ENCODE data around the gene SLC47A2. TPM values are rescaled to one million over a fixed set of nuclear protein-coding genes. Genes with fewer than 3 reads are reported as not detected.
A peak's percentile ranks its signal among the peaks of the same experiment; 100 is the strongest.

The SLC47A2 gene
- total RNA-seq, 2 donors from 2014 or later, result 0.16 to 0.25 TPM

- peaks cover 8% of the 10 kb centered on the region for H3K4me1 ChIP-seq
- no peak overlapping the region for H3K9ac ChIP-seq (ENCODE audit: low read depth in 2 of 2, low read length in 2 of 2)
- H3K36me3 ChIP-seq, result no peaks in the 10 kb centered on the region
- no peaks in the 10 kb centered on the region for H3K27me3 ChIP-seq
- H3K4me3 ChIP-seq, result no peak overlapping the region
- DNase-seq, result peak; percentile 16
- no peak overlapping the region for H3K27ac ChIP-seq
- TF ChIP-seq CTCF (IDR thresholded peaks at IDR 0.05), result no peak
- intact Hi-C loops (cut with DNase I), result no loop called here
- H3K9me3 ChIP-seq, result no peaks in the 10 kb centered on the region
These were observed 1.7 kb upstream of the SLC47A2 start for GRCh38 chr17:19718041-19718612.

GRCh38 chr17:19717411-19717908, 1.1 kb upstream of the SLC47A2 start:
- Histone ChIP-seq H3K27me3 (no peaks in the 10 kb centered on the region), H3K4me3 (no peak overlapping the region), H3K4me1 (peaks cover 8% of the 10 kb centered on the region), H3K9me3 (no peaks in the 10 kb centered on the region), H3K9ac (ENCODE audit: low read depth in 2 of 2, low read length in 2 of 2) (peak overlapping the region in 1 of 2 donors; percentile 2), H3K36me3 (no peaks in the 10 kb centered on the region), H3K27ac (no peak overlapping the region)
- DNase-seq, result no peak
- no peak for TF ChIP-seq CTCF (IDR thresholded peaks at IDR 0.05)
- intact Hi-C loops (cut with DNase I), result no loop called here

- no peaks in the 10 kb centered on the region for H3K36me3 ChIP-seq
- no peak for TF ChIP-seq CTCF (IDR thresholded peaks at IDR 0.05)
- H3K9me3 ChIP-seq, result no peaks in the 10 kb centered on the region
- H3K4me3 ChIP-seq, result no peak overlapping the region
- intact Hi-C loops (cut with DNase I), result no loop called here
- DNase-seq, result no peak
- H3K27ac ChIP-seq, result no peak overlapping the region
- peak overlapping the region in 1 of 2 donors; percentile 2 for H3K9ac ChIP-seq (ENCODE audit: low read depth in 2 of 2, low read length in 2 of 2)
- peaks cover 8% of the 10 kb centered on the region for H3K4me1 ChIP-seq
- no peaks in the 10 kb centered on the region for H3K27me3 ChIP-seq
These were observed 612 bp upstream of the SLC47A2 start for GRCh38 chr17:19717031-19717360.

GRCh38 chr17:19714542-19715411, 1.6 kb downstream of the SLC47A2 start:
- Histone ChIP-seq H3K4me1 (no peaks in the 10 kb centered on the region), H3K9me3 (no peaks in the 10 kb centered on the region), H3K9ac (ENCODE audit: low read depth in 2 of 2, low read length in 2 of 2) (no peak overlapping the region), H3K27me3 (no peaks in the 10 kb centered on the region), H3K27ac (no peak overlapping the region), H3K4me3 (no peak overlapping the region), H3K36me3 (no peaks in the 10 kb centered on the region)
- peak; percentile 49 for DNase-seq
- intact Hi-C loops (cut with DNase I), result no loop called here
- no peak for TF ChIP-seq CTCF (IDR thresholded peaks at IDR 0.05)

- DNase-seq, result no peak
- no peaks in the 10 kb centered on the region for H3K9me3 ChIP-seq
- H3K9ac ChIP-seq (ENCODE audit: low read depth in 2 of 2, low read length in 2 of 2), result no peak overlapping the region
- no peak overlapping the region for H3K27ac ChIP-seq
- H3K4me3 ChIP-seq, result no peak overlapping the region
- H3K4me1 ChIP-seq, result no peaks in the 10 kb centered on the region
- no peaks in the 10 kb centered on the region for H3K27me3 ChIP-seq
- H3K36me3 ChIP-seq, result no peaks in the 10 kb centered on the region
- intact Hi-C loops (cut with DNase I), result no loop called here
- TF ChIP-seq CTCF (IDR thresholded peaks at IDR 0.05), result no peak
These were observed 2.5 kb downstream of the SLC47A2 start for GRCh38 chr17:19713901-19714361.

All from colonic mucosa (tissue), 4 donors.